ENCODE data around the gene RRAS2.

- TF ChIP-seq CTCF (IDR thresholded peaks at IDR 0.05) = no peak
- TF ChIP-seq POLR2A (IDR thresholded peaks at IDR 0.05) = no peak
- TF ChIP-seq EP300 (IDR thresholded peaks at IDR 0.05) = no peak
- TF ChIP-seq POLR2AphosphoS5 (IDR thresholded peaks at IDR 0.05) = no peak
Measured at GRCh38 chr11:14388352-14388751, 29.4 kb upstream of the RRAS2 start.

Measured in gastroesophageal sphincter (tissue), 3 donors.